MCF 10A (cell line): Measurements from ENCODE around the gene NOL4L. TPM values are rescaled to one million over a fixed set of nuclear protein-coding genes. Genes with fewer than 3 reads are reported as not detected.

Experiments
- BruUV-seq: library from RNA; stranded (reverse); fragments of 400-500 nt; replicated peaks from 2 replicates; lab custom pipeline; 2021; lab: Mats Ljungman, UMichigan
- CTCF ChIA-PET: fragments of 300-600 bp; sonication (Branson Sonifier 250); formaldehyde crosslinking; extraction: SDS; loops from one replicate; lab custom pipeline; 2021; ENCODE audit warnings: antibody characterized with exemption, inconsistent platforms; lab: Yijun Ruan, JAX
- POLR2A ChIA-PET: fragments of 300-600, 350-650 bp; sonication (Branson Sonifier 250); formaldehyde crosslinking; extraction: SDS; loops from one replicate; lab custom pipeline; 2020; ENCODE audit warnings: antibody characterized with exemption, inconsistent platforms; lab: Yijun Ruan, JAX
- DNase-seq: peaks from one replicate; pipeline ENCODE4 v3.0.0-alpha.2; 2018; ENCODE audit not compliant: unreplicated experiment
- H3K27ac Mint-ChIP-seq: one replicate; pipeline ENCODE4 v1.8.0; 2022; ENCODE audit warnings: mild to moderate bottlenecking, low read depth, mixed read lengths; ENCODE audit not compliant: unreplicated experiment
- H3K27me3 Mint-ChIP-seq: one replicate; pipeline ENCODE4 v1.8.0; 2022; ENCODE audit warnings: mixed read lengths; ENCODE audit not compliant: insufficient read depth, unreplicated experiment
- H3K36me3 Mint-ChIP-seq: one replicate; pipeline ENCODE4 v1.8.0; 2022; ENCODE audit warnings: mild to moderate bottlenecking, moderate library complexity, mixed read lengths; ENCODE audit not compliant: insufficient read depth, unreplicated experiment
- H3K4me1 Mint-ChIP-seq: one replicate; pipeline ENCODE4 v1.8.0; 2022; ENCODE audit warnings: mixed read lengths; ENCODE audit not compliant: insufficient read depth, unreplicated experiment
- H3K4me3 Mint-ChIP-seq: one replicate; pipeline ENCODE4 v1.8.0; 2022; ENCODE audit warnings: mild to moderate bottlenecking, moderate library complexity, mixed read lengths; ENCODE audit not compliant: unreplicated experiment
- H3K9me3 Mint-ChIP-seq: one replicate; pipeline ENCODE4 v1.8.0; 2022; ENCODE audit warnings: mixed read lengths; ENCODE audit not compliant: unreplicated experiment
- intact Hi-C: fragments of 100-400 bp; cut with micrococcal nuclease; formaldehyde crosslinking; loops from 2 replicates; pipeline ENCODE4 v1.14.1; 2022
- total RNA-seq: library from RNA; stranded (reverse); gene quantifications from 2 replicates; pipeline ENCODE4 v1.2.3, GENCODE V29; 2022
- TF ChIP-seq, protein P1 (sequence below): fragments of 200-600 bp; IDR thresholded peaks from one replicate; pipeline ENCODE4 v1.8.0; 2022; ENCODE audit warnings: antibody characterized with exemption, mild to moderate bottlenecking; ENCODE audit not compliant: unreplicated experiment

The NOL4L gene
- total RNA-seq, 1 experiment from 2014 or later: 3.3 TPM

DNA sequence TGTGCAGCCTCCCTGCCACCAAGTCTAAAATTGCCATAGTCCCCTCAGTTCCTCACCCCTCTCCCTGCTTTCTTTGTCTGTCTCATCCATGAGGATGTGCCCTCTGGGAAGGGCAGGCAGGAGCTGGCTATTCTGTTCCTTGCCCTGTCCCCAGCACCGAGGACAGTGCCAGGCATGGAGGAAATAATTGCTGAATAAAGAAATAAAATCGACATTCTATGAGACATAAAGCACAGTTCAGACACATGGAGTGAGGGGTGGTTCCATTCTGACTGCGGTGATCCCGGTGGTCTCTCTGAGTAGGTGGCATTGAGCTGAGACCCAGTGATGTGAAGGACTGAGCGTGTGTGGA, 23.5 kb upstream of the NOL4L start:
- no peak for DNase-seq
- TF ChIP-seq, protein P1, sequence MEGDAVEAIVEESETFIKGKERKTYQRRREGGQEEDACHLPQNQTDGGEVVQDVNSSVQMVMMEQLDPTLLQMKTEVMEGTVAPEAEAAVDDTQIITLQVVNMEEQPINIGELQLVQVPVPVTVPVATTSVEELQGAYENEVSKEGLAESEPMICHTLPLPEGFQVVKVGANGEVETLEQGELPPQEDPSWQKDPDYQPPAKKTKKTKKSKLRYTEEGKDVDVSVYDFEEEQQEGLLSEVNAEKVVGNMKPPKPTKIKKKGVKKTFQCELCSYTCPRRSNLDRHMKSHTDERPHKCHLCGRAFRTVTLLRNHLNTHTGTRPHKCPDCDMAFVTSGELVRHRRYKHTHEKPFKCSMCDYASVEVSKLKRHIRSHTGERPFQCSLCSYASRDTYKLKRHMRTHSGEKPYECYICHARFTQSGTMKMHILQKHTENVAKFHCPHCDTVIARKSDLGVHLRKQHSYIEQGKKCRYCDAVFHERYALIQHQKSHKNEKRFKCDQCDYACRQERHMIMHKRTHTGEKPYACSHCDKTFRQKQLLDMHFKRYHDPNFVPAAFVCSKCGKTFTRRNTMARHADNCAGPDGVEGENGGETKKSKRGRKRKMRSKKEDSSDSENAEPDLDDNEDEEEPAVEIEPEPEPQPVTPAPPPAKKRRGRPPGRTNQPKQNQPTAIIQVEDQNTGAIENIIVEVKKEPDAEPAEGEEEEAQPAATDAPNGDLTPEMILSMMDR: no peak
- Mint-ChIP-seq H3K4me3 (no peak overlapping the region), H3K36me3 (no peaks in the 10 kb centered on the region), H3K9me3 (peaks cover 9% of the 10 kb centered on the region), H3K27ac (no peak overlapping the region), H3K27me3 (peaks cover 8% of the 10 kb centered on the region), H3K4me1 (no peaks in the 10 kb centered on the region)
- ChIA-PET POLR2A (no interaction called here), CTCF (interaction anchor here (0.7 kb wide), 1 partner anchor 155 kb away, joined by 3 read pairs; no protein-coding TSS in a partner anchor)
- intact Hi-C loops: no loop called here
- BruUV-seq: no TSS peak

DNA sequence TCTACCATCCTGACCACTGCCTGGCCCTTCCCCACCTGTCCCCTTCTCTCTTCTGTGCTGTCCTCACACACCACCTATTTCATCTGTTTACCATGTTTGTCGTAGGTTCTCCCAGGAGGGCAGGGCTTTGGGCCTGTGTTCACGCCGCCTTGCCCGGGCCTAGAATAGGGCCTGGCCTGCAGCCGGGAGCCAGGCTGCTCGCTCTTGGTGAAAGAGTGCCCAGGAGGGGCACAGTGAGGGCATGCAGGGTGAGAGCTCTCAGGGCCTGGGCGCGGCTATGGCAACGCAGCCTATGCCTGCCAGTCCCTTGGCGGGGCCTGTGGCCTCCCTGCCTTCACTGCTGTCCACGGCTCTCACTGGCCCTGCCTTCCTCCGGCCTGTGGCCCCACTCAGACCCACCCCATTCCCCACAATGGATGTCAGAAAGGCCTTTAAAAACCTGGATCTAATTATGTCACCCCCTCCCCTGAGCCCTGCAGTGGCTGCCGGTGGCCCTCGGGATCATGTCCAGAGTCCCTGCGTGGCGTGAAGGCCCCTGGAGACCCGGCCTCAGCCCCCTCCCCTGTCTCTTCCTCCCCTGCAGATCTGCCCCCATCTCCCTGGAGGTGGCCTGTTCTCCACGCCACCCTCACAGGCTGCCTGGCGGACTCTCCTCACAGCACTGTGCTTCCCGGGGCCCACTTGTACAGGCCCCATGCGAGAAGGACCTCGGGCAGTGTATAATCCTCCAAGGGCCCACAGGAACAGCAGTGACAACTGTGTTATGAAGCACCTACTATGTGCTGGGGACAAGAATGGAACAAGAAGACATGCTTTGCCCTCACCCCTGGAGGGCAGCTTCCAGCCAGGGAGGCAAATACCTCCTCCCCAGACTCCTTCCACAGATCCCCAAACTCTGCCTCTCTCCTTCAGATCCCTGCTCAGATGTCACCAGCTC, 22.9 kb upstream of the NOL4L start:
- Mint-ChIP-seq H3K9me3 (peaks cover 3% of the 10 kb centered on the region), H3K36me3 (no peaks in the 10 kb centered on the region), H3K27ac (no peak overlapping the region), H3K27me3 (peaks cover 2% of the 10 kb centered on the region), H3K4me1 (no peaks in the 10 kb centered on the region), H3K4me3 (no peak overlapping the region)
- ChIA-PET POLR2A (no interaction called here), CTCF (no interaction called here)
- TF ChIP-seq, protein P1: no peak
- no peak for DNase-seq
- intact Hi-C loops: no loop called here
- no TSS peak for BruUV-seq

DNA sequence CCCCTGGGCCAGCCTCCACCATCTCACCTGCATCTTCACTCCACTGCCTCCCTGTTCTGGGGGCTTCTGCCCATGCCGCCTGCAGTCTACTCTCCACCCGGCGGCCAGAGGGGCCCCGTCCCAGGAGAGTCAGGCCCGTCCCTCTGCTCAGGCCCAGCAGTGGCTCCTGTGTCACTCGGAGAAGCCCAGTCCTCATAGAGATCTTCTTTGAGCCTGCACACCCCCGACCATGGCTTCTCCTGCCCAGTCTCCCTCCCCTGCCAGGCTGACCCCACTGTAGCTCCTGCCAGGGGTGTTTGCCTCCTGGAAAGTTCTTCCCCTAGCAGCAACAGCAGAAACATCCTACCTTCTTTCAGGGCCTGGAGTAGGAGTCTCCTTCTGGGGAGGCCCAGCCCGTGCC, 22.2 kb upstream of the NOL4L start:
- DNase-seq: no peak
- Mint-ChIP-seq H3K4me1 (no peaks in the 10 kb centered on the region), H3K27me3 (no peaks in the 10 kb centered on the region), H3K4me3 (no peak overlapping the region), H3K9me3 (no peaks in the 10 kb centered on the region), H3K27ac (no peak overlapping the region), H3K36me3 (no peaks in the 10 kb centered on the region)
- intact Hi-C loops: no loop called here
- ChIA-PET CTCF (no interaction called here), POLR2A (no interaction called here)
- no TSS peak for BruUV-seq
- TF ChIP-seq, protein P1: no peak

DNA sequence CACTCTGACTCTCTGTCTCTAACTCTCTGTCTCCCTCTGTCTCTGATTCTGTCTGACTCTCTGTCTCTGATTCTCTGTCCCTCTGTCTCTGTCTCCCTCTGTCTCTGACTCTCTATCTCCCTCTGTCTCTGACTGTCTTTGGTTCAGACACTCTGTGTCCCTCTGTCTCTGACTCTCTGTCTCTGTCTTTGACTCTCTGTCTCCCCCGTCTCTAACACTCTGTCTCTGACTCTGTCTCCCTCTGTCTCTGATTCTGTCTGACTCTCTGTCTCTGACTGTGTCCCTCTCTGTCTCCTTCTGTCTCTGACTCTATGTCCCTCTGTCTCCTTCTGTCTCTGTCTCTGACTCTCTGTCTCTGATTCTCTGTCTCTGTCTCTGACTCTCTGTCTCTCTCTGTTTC, 21.7 kb upstream of the NOL4L start:
- BruUV-seq: no TSS peak
- no peak overlapping the region for H3K27ac Mint-ChIP-seq
- no peak overlapping the region for H3K4me3 Mint-ChIP-seq
- POLR2A ChIA-PET: no interaction called here
- no peak for DNase-seq
- CTCF ChIA-PET: no interaction called here
- H3K9me3 Mint-ChIP-seq: no peaks in the 10 kb centered on the region
- intact Hi-C loops: no loop called here
- H3K36me3 Mint-ChIP-seq: no peaks in the 10 kb centered on the region
- H3K27me3 Mint-ChIP-seq: no peaks in the 10 kb centered on the region
- H3K4me1 Mint-ChIP-seq: no peaks in the 10 kb centered on the region
- TF ChIP-seq, protein P1: no peak
